Neural cell (in vitro differentiated cells): Measurements from ENCODE around the gene SUN1. TPM values are rescaled to one million over a fixed set of nuclear protein-coding genes. Genes with fewer than 3 reads are reported as not detected.

Source experiments
- H2AFZ ChIP-seq: fragments of 200-600, 300-800 bp; sonication (generic), shearing (Covaris generic); 2 replicates; pipeline ENCODE4 v1.6.0; 2014; ENCODE audit warnings: low read depth, mild to moderate bottlenecking, antibody characterized with exemption, low read length, moderate library complexity
- H3F3A ChIP-seq: fragments of 200-600 bp; shearing (Covaris generic); 2 replicates; pipeline ENCODE4 v1.6.1; 2016; ENCODE audit warnings: mild to moderate bottlenecking, moderate library complexity, mixed read lengths, antibody characterized with exemption, low read length; ENCODE audit not compliant: insufficient read depth, poor library complexity, severe bottlenecking
- H3K27ac ChIP-seq: fragments of 200-600, 300-800 bp; sonication (generic), shearing (Covaris generic); 2 replicates; pipeline ENCODE4 v1.5.1; 2014; ENCODE audit warnings: mild to moderate bottlenecking, low read length, moderate library complexity
- H3K27me3 ChIP-seq: fragments of 300-800, 200-600 bp; sonication (generic), shearing (Covaris generic); 2 replicates; pipeline ENCODE4 v1.6.0; 2014; ENCODE audit warnings: mild to moderate bottlenecking, low read depth, low read length, moderate library complexity; ENCODE audit not compliant: insufficient read depth
- H3K36me3 ChIP-seq: fragments of 300-800, 200-600 bp; sonication (generic), shearing (Covaris generic); 2 replicates; pipeline ENCODE4 v1.5.1; 2014; ENCODE audit warnings: mild to moderate bottlenecking, antibody characterized with exemption, low read length, moderate library complexity; ENCODE audit not compliant: insufficient read depth
- H3K4me2 ChIP-seq: fragments of 300-800, 200-600 bp; sonication (generic), shearing (Covaris generic); 2 replicates; pipeline ENCODE4 v1.6.0; 2014; ENCODE audit warnings: mild to moderate bottlenecking, low read length
- H3K4me3 ChIP-seq: fragments of 300-800, 200-600 bp; sonication (generic), shearing (Covaris generic); 2 replicates; pipeline ENCODE4 v1.5.1; 2014; ENCODE audit warnings: mild to moderate bottlenecking, low read length, moderate library complexity
- H3K79me2 ChIP-seq: fragments of 200-600 bp; shearing (Covaris generic); replicated peaks from 2 replicates; pipeline ENCODE4 v1.6.0; 2014; ENCODE audit warnings: mild to moderate bottlenecking, low read length, moderate library complexity; ENCODE audit not compliant: insufficient read depth
- H3K9ac ChIP-seq: fragments of 300-800, 200-600 bp; sonication (generic), shearing (Covaris generic); 2 replicates; pipeline ENCODE4 v1.6.1; 2016; ENCODE audit warnings: mild to moderate bottlenecking, low read length, mixed read lengths
- H3K9me2 ChIP-seq: fragments of 200-600 bp; shearing (Covaris generic); 2 replicates; pipeline ENCODE4 v1.6.1; 2016; ENCODE audit warnings: mild to moderate bottlenecking, low read length, mixed read lengths; ENCODE audit not compliant: insufficient read depth
- H3K9me3 ChIP-seq: fragments of 200-600, 300-800 bp; sonication (generic), shearing (Covaris generic); 2 replicates; pipeline ENCODE4 v1.6.1; 2016; ENCODE audit warnings: mild to moderate bottlenecking, mixed run types, low read length, moderate library complexity, mixed read lengths
- H4K20me1 ChIP-seq: fragments of 200-600 bp; shearing (Covaris generic); 2 replicates; pipeline ENCODE4 v1.6.1; 2016; ENCODE audit warnings: mild to moderate bottlenecking, mixed run types; ENCODE audit not compliant: insufficient read depth
- EP300 ChIP-seq: fragments of 450-650 bp; conservative IDR thresholded peaks from 2 replicates; pipeline ENCODE4 v1.6.1; 2014; ENCODE audit warnings: antibody characterized with exemption, mild to moderate bottlenecking, moderate library complexity; ENCODE audit not compliant: poor library complexity, severe bottlenecking
- EZH2 ChIP-seq: fragments of 200-600, 300-800 bp; shearing (Covaris generic), sonication (generic); IDR thresholded peaks from 2 replicates; pipeline ENCODE4 v1.6.1; 2014; ENCODE audit warnings: antibody characterized with exemption, low read length, borderline replicate concordance, mild to moderate bottlenecking; ENCODE audit not compliant: insufficient read depth, poor library complexity, severe bottlenecking
- MXI1 ChIP-seq: fragments of 450-650 bp; conservative IDR thresholded peaks from 2 replicates; pipeline ENCODE4 v1.6.1; 2014; ENCODE audit warnings: antibody characterized with exemption, mild to moderate bottlenecking; ENCODE audit not compliant: poor library complexity, severe bottlenecking
- POLR2AphosphoS5 ChIP-seq: IDR thresholded peaks from 2 replicates; pipeline ENCODE4 v1.6.1; 2012
- RAD21 ChIP-seq: fragments of 450-650 bp; conservative IDR thresholded peaks from 2 replicates; pipeline ENCODE4 v1.6.1; 2014; ENCODE audit warnings: antibody characterized with exemption, mild to moderate bottlenecking, moderate library complexity
- SMC3 ChIP-seq: fragments of 450-650 bp; conservative IDR thresholded peaks from 2 replicates; pipeline ENCODE4 v1.6.1; 2014; ENCODE audit warnings: antibody characterized with exemption, mild to moderate bottlenecking, moderate library complexity; ENCODE audit not compliant: poor library complexity
- TAF1 ChIP-seq: IDR thresholded peaks from 2 replicates; pipeline ENCODE4 v1.6.1; 2012; ENCODE audit warnings: low read depth
- polyA plus RNA-seq: library from polyadenylated mRNA; depleted of rRNA; stranded (reverse); fragments of >200 nt; gene quantifications from 2 replicates; pipeline ENCODE4 v1.2.3, GENCODE V29; 2014
- TF ChIP-seq, protein P1 (sequence below): fragments of 450-650 bp; IDR thresholded peaks from 2 replicates; pipeline ENCODE4 v1.5.1; 2014; ENCODE audit warnings: antibody characterized with exemption, mild to moderate bottlenecking, moderate library complexity; ENCODE audit not compliant: poor library complexity, severe bottlenecking
- TF ChIP-seq, protein P2 (sequence below): IDR thresholded peaks from 2 replicates; pipeline ENCODE4 v1.6.1; 2012; ENCODE audit warnings: borderline replicate concordance

Gene SUN1
- polyA plus RNA-seq, 1 donor from 2014 or later, result 309 TPM

DNA sequence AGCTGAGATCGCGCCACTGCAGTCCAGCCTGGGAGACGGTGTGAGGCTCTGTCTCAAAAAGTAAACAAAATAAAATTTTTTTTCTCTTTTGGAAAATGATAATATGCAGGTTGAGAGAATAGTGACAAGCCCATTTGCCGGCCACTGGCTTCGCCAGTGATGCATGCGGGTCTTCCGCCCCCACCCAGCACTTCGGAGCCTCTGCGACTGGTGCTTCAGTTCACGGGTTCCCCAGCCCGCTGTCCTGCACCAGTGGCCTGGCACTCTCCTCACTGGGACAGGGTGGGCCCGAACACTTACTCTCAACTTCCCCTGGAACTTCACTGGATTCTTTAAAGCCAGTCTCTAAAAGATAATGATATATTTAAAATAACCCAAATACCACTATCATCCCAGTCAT lies 2.7 kb downstream of the SUN1 start:
- H2AFZ ChIP-seq, result no peak overlapping the region
- H3K79me2 ChIP-seq, result peaks cover 38% of the 10 kb centered on the region
- no peak for TF ChIP-seq EZH2
- no peak for TF ChIP-seq RAD21
- no peak for TF ChIP-seq POLR2AphosphoS5
- no peak for TF ChIP-seq SMC3
- TF ChIP-seq EP300, result no peak
- TF ChIP-seq, protein P1, sequence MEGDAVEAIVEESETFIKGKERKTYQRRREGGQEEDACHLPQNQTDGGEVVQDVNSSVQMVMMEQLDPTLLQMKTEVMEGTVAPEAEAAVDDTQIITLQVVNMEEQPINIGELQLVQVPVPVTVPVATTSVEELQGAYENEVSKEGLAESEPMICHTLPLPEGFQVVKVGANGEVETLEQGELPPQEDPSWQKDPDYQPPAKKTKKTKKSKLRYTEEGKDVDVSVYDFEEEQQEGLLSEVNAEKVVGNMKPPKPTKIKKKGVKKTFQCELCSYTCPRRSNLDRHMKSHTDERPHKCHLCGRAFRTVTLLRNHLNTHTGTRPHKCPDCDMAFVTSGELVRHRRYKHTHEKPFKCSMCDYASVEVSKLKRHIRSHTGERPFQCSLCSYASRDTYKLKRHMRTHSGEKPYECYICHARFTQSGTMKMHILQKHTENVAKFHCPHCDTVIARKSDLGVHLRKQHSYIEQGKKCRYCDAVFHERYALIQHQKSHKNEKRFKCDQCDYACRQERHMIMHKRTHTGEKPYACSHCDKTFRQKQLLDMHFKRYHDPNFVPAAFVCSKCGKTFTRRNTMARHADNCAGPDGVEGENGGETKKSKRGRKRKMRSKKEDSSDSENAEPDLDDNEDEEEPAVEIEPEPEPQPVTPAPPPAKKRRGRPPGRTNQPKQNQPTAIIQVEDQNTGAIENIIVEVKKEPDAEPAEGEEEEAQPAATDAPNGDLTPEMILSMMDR, result no peak
- TF ChIP-seq MXI1, result no peak
- TF ChIP-seq TAF1, result no peak
- TF ChIP-seq, protein P2, sequence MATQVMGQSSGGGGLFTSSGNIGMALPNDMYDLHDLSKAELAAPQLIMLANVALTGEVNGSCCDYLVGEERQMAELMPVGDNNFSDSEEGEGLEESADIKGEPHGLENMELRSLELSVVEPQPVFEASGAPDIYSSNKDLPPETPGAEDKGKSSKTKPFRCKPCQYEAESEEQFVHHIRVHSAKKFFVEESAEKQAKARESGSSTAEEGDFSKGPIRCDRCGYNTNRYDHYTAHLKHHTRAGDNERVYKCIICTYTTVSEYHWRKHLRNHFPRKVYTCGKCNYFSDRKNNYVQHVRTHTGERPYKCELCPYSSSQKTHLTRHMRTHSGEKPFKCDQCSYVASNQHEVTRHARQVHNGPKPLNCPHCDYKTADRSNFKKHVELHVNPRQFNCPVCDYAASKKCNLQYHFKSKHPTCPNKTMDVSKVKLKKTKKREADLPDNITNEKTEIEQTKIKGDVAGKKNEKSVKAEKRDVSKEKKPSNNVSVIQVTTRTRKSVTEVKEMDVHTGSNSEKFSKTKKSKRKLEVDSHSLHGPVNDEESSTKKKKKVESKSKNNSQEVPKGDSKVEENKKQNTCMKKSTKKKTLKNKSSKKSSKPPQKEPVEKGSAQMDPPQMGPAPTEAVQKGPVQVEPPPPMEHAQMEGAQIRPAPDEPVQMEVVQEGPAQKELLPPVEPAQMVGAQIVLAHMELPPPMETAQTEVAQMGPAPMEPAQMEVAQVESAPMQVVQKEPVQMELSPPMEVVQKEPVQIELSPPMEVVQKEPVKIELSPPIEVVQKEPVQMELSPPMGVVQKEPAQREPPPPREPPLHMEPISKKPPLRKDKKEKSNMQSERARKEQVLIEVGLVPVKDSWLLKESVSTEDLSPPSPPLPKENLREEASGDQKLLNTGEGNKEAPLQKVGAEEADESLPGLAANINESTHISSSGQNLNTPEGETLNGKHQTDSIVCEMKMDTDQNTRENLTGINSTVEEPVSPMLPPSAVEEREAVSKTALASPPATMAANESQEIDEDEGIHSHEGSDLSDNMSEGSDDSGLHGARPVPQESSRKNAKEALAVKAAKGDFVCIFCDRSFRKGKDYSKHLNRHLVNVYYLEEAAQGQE, result no peak
- no peaks in the 10 kb centered on the region for H3K27me3 ChIP-seq
- H3F3A ChIP-seq, result no peaks in the 10 kb centered on the region
- H3K4me3 ChIP-seq, result no peak overlapping the region
- H3K27ac ChIP-seq, result no peak overlapping the region
- no peaks in the 10 kb centered on the region for H3K36me3 ChIP-seq
- H3K9me3 ChIP-seq, result no peaks in the 10 kb centered on the region
- no peaks in the 10 kb centered on the region for H3K9me2 ChIP-seq
- H4K20me1 ChIP-seq, result no peaks in the 10 kb centered on the region
- H3K9ac ChIP-seq, result no peak overlapping the region
- H3K4me2 ChIP-seq, result no peak overlapping the region

DNA sequence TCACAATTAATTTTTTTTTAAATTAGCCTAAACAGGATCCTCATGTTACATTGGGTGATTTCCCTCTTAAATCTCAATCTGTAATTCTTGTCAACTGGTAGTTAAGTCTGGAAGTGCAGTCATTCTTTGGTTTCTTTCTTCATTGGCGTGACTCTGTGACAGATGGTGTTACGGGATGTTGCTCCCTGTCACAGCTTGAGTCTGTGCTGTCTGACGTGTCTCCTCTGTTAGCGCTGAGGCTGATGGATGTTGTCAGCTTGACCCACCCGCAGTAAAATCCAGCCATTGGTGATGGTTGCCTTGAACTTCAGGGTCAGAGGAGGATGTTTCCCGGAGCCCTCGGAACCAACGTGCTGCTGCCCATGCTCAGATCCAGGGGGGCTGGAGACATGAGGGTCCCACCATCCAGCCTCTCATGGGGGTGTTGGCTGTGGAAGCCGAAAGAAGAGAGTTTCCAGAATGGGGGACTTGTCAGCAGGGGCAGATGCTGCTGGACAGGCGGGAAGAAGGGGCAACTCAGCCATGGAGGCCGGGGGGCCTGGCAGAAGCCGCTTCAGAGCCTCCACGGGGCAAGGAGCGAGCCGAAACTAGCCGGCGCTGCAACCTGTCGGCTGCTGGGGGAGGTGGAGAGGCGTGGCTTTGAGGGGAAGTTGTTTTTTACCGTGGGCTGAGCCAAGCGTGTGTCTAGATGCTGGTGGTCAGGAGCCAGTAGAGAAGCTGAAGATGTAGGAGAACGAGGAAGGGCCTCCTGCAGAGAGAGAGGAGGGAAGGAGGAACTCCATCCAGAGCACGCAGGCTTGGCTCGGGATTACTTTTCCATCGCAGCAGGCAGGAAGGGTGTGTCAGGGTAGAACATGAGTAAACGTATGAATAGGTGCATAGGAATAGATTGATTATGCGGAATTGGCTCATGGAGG lies 3.5 kb downstream of the SUN1 start:
- H3K4me3 ChIP-seq, result no peak overlapping the region
- TF ChIP-seq EP300 (no peak), TAF1 (no peak), POLR2AphosphoS5 (no peak), EZH2 (no peak), MXI1 (no peak)
- no peak overlapping the region for H3K4me2 ChIP-seq
- H3K9me3 ChIP-seq, result no peaks in the 10 kb centered on the region
- no peak overlapping the region for H2AFZ ChIP-seq
- no peak overlapping the region for H3K9ac ChIP-seq
- peaks cover 30% of the 10 kb centered on the region for H3K79me2 ChIP-seq
- no peaks in the 10 kb centered on the region for H3K36me3 ChIP-seq
- H3K27me3 ChIP-seq, result no peaks in the 10 kb centered on the region
- no peaks in the 10 kb centered on the region for H3K9me2 ChIP-seq
- H4K20me1 ChIP-seq, result no peaks in the 10 kb centered on the region
- no peak overlapping the region for H3K27ac ChIP-seq
- H3F3A ChIP-seq, result no peaks in the 10 kb centered on the region
